NCI-H748 (cell line): Measurements from ENCODE around the gene REEP1.
"Not testable (repeated sequence)": the region's sequence is repeated elsewhere in the genome, so short reads cannot be mapped to it uniquely, and the experiment has no call there.

Experiments used
- DNase-seq: peaks from one replicate; lab custom pipeline; 2025; ENCODE audit not compliant: unreplicated experiment; lab: John Stamatoyannopoulos, UW

Gene REEP1

DNA sequence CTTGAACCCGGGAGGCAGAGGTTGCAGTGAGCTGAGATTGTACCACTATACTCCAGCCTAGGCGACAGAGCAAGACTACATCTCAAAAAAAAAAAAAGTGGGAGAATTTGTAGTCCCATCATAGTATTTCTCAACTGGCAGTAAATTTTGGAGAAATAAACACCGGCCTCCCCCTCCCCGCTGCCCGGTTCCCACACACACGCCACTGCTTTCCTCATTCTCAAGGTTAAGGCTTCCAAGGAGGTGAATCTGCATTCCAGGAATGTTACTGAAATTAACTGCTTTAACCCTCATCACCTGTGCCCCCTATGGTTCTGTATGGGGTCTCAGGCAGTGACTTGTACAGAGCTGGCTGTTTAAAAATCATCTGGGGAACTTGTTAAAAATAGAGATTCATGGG, 88.2 kb downstream of the REEP1 start:
- DNase-seq: no peak

DNA sequence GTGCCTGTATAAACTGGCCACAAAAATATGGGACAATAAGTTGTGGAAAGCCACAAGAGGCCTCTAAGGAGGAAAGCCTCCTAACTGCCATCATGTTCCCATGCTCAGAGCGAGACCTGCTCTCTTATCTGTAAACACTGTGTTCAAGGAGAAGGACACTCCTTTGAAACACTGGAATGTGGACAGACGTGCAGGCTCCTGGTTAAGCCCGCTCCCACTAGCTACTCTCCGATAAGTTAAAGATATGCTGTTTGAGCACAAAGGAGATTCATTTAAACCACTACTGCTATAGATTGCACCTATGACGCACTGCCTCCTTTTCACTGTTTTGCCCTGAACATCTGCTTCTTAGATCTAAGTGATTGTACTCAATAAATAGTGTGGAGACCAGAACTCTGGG, 92.2 kb downstream of the REEP1 start:
- not testable (repeated sequence) for DNase-seq

DNA sequence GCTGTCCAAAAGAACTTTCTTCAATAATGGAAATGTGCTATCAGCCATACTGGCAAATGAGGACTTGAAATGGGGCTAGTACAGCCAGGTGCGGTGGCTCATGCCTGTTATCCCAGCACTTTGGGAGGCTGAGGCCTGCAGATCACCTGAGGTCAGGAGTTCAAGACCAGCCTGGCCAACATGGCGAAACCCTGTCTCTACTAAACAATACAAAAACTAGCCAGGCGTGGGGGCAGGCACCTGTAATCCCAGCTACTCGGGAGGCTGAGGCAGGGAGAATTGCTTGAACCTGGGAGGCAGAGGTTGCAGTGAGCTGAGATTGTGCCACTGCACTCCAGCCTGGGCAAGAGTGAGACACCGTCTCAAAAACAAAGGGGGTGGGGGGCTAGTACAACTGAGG, 92.6 kb downstream of the REEP1 start:
- DNase-seq: not testable (repeated sequence)

DNA sequence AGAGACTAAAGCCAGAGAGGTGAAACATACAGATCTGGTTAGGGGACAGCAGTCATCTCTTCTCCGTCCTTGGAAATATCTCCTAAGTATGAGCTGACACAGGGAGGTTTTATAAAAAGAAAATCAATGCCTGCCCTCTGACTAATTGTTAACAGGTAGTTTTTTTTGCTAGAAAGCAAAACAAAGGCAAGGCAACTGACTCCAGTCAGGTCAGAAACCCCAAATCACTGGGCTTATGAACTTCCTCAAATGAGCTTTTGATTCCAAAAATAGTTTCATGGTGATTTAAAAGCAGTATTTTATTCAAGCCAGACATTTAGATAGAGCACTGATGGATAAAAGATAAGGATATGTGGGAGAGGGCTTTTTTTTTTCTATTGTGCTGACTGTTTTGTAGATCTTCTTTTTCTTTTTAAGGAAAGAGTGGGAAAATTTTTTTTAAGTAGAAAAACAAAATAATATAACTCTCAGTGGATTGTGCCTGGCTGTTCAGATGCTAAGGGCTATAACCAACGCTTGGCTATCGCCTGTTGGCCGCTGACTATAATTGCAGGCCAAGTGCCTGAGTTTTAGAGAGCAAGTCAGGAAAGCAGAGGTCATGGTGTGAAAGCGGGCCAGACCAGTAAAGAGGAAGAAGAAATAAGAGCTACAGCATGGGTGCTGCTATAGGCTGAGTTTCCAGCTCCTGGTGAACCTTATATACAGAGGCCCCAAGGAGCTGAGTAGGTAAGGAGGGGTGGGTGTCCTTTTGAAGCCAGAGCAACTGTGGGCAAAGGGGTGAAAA, 93.3 kb downstream of the REEP1 start:
- no peak for DNase-seq

DNA sequence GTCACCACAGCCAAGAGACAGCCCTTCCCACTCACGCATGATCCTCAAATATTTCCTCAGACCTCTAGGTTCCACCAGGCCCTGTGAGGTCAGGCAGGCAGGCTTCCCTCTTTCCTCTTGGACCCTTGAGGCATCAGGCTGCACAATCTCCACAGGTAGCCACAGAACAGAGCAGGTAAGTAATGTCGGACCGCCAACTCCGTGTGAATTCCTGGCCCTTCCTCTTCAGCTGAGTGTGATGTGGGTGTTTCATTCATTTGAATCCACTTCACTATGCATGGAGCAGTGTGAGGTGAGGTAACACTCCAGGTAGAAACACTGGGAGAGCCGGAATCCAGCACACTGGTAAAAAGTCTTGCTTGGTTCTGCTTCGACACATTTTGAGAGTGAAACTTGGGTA, 94.2 kb downstream of the REEP1 start:
- no peak for DNase-seq

DNA sequence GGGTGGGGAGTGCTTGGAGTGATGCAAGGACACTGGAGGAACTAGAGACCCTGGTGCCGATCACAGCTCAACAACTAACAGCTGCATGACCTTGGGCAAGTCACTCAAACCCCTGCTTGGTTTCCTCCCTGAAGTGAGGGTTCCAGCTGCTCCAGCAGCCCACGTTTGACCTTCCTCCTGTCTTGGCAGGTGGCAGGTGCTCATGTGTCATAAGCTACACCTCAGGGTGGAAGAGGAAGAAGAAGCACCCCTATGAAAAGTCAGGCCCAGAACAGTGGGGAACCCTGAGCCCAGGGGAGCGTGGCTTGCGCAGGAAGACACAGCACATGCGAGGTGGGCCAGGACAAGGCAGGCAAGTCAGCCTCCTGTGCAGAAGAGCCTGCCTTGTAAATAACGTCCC, 95.8 kb downstream of the REEP1 start:
- no peak for DNase-seq

DNA sequence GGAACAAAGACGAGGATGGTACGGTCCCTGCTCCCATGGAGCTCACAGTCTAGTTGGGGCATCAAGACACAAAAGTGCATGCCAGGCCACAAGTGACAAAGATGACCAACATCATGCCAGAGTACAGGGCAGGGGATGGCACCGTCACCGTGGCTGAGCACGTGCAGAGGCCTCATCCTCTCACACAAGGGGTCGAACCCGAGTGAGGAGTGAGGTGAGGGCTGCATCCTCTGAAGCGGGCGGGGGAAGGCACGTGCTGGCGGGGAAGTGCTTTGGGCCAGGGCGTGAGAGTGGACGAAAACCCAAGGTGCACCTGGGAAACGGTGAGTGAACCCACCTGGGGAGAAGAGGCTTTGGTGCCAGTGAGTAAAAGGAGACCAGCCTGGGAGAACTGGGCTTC, 97.2 kb downstream of the REEP1 start:
- no peak for DNase-seq

DNA sequence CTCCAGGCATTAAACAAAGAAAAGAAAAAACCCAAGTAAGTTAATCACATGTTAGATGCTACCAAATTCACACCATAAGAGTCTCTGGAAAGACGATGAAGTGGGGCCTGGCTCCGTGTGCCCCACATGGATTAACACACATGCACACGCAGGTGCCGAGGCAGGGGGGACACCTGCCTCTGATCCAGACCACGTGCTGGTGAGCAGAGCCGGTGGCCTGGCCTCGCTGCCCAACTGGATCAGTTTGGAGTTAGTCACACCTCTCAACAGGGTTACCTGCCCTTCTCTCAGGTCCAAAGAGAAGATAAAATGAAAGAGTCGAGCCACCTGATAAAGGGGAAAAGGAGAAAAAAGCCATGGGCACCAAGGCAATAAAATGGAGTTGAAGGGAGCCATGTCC, 97.7 kb downstream of the REEP1 start:
- DNase-seq: no peak

DNA sequence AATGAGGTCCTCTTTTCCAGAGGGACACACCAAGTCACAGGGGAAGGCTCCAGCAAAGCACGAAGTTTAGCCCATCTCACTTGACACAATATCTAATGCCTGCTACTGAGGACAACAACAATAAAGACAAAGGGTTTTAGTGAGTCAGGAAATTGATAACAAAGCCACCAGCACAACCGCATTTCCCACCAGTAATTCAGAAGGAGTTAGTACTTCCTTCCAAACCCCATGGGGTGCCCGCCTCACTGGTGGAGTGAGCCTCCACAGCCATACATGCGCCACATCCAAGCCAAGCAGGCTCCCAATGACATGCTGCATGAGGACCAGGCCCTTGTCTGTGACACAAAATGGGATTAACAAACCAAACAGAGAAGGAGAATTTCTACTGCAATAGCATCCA, 98.1 kb downstream of the REEP1 start:
- DNase-seq: no peak

DNA sequence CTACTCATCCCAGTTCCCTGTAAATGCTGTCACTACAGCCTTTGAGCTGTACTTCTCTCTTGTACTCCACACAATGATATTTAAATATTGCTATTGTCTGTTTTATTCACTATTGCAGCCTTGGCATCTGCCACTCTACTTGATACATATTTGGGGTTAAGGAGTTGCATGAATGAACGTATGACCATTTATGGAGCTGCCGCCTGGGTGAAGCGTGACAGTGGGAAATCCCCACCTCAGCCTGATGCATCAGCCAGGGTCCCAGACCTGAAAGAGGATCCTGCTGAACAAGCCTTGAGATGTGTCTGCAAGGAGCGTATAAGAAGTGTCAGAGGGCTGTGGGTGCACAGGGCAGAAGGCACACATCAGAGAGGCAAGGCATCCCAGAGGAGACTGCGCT, 99.1 kb downstream of the REEP1 start:
- DNase-seq: no peak

DNA sequence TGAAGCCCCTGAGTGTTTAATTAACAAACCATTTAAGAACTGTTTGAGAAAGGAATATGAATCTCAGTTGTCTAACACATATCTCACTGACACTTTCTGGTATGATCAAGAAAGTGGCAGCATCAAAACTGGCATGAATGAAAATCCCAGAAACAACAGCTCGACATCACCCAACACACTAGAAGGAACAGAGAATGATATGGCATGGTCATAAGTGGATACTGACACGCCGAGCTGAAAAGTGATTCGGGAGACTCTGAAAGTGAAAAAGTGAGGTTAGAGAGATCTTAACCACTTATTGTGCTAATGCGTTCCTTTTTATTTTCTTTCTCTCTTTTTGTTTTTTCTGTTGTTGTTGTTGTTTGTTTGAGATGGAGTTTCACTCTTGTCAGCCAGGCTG, 100.3 kb downstream of the REEP1 start:
- DNase-seq: no peak

DNA sequence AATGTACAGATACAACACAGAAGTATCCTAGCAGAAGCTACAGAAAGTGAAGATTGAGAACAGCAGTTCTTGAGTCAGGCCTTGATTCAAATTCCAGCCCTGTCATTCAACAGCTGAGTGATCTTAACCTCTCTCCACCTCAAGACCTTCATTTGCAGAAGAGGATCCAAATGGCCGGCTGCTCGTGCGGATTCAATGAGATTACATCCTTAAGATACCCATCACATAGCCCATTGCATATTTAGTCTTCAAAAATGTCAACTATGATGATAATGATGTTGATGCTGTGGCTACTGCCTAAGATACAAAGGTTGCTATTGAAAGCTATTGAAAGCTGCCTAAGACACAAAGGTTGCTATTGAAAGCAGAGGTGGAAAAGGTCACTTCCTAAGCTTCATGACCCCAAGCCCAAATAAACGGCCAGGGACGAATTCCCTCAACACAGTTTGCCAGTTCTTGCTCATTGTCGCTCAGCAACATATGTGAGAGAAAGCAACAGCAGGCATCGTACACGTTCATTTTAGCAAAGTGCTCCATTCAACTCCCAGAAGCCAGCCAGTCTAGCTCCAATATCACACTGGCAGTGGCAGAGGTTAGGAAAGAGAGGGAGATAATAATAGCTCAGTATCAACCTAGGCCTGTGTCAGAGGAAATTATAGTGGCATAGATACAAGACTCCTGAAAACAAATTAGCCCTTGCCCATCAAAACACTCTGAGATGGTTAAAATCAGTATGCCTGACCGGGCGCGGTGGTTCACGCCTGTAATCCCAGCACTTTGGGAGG, 102.0 kb downstream of the REEP1 start:
- no peak for DNase-seq

DNA sequence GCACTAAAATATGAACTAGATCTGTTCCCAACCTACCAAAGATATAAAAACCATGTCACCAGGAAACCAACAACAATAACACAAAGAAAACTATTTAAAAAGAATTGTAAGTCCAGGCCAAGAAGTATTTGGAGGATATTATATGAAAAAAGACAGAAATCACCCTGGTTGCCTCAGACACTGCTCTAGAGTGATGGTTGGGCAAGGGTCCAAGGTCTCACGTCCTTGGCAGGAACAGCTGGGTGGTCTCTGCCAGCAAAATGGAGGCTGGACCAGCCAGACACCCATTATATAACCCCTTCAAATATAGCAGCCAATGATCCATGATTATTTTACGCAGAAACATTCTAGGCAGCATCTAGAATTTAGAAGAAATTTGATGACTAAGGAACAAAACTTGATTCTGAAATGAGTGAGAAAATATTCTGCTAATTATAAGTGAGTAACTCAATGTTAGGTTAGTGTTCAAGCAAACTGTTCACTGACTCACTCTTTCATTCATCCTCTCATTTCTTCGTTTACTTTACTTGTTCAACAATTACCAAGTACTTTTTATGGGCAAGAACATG, 102.8 kb downstream of the REEP1 start:
- no peak for DNase-seq

DNA sequence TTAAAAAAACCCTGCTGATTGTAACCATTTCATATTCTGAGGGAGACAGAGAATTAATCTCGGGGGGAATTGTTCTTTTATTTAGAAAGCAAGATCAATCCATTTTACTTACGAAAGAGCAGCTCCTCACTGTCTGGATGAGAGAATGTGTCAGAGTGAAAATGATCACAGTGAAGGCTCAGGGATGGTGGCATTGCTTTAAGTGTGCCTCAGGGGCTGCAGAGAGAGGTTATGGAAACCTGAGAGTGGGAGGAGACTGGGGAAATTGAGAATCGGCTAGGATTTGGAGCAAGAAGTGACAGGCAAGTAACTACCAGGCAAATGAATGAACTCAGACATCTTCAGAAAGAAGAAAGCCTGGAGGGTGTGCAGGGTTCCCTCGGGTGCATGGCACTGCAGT, 104.0 kb downstream of the REEP1 start:
- no peak for DNase-seq

DNA sequence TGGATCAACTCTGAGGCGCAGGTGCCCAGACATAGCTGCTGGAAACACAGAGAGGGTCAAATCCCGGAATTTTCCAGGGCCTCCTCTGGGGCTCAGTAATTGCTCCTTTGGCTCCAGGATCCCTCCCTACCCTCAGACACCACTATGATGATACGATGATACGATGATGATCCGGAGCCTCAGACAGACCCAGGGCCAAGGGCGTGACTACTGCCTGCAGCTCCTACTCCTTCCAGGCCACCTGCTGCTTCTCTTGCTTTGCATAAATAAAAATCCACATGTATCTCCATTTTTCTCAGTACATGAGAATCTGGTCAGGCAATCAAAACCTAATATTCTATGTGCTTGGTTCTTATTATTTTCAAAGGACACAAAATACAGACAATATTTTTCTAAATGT, 104.5 kb downstream of the REEP1 start:
- DNase-seq: no peak

DNA sequence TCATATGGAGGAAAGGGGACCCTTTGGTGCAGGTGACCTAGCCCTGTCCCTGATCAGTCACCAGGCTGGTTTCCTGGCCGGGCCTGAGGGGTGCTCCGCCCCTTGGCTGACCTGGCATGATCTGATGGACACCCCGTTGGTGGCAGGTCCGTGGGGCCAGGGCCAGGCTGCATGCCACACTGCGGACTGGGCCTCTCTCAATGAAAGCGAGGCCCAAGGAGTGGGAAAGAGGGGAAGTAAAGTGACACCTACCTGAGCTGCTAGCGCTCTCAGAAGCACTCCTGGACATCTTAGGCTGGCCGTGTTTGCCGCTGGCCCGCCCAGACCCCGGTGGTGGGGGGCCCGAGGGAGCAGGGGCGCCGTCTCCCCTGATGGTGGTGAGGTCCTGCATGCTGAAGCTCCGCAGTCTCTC, 105.0 kb downstream of the REEP1 start:
- no peak for DNase-seq

DNA sequence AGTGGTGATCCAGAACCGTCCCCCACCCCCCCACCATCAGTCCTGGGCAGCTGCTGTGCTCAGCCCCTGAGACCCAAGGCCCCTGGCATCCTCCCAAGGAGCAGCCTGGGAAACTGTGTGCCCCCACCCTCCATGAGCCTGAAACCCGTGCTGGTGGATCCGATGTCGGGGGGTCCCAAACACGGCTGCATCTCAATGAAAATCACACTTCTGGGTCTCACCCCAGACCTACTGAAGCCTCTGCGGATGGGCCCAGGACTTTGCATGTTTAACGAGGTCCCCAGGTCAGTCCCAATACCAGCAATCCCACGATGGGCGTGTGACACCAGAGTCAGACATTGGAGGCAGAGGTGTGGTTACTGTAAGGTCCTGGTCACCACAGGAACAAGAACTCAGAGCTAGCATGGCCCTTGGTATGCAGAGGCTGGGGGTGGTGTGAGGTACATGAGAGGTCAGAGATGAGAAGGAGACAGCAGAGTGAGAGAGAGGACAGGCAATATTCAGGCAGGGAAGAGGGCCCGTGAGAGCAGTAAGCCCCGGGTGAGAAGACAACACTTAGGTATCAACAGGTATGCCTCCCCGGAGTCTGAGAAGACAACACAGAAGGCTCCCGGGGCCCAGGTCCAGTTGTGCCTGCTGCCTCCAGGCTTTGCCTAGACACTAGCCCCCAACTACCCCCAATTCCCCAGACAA, 105.6 kb downstream of the REEP1 start:
- DNase-seq: no peak

DNA sequence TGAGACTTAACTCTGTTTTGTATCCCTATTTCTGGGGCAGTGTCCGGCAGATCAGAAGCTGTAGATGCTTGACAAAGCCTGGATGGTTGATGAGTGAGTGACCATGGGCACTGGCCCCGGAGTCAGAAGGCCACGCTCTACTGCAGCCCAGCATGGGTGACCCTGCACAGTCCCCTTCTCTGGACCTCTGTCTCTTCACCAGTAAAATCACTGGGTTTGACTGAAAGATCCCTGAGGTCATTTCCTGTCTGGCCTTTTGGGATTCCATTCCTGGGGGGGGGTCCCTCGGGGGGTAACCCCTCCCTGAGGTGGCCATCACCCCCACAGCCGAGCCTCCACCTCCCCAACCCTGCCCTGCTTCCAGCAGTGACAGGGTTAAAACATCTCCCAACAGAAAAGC, 106.5 kb downstream of the REEP1 start:
- no peak for DNase-seq

DNA sequence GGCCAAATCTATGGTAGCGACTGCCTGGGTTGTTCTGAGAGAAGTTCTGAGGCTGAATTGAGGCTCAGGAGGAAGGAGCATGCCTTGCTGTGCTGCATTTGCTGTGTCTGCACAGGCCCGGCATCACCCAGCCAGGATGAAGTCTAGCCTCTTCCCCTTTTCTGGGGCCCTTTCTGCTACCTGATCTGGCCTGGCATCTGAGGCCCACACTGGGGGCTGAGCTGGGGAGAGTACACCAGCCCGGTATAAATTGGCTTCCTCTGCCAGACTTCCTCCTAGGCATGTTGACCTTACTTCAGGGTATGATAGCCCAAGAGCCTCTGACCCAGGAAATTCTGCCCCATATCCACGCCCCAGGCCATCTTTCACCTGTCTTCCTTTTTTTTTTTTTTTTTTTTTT, 108.2 kb downstream of the REEP1 start:
- DNase-seq: no peak

DNA sequence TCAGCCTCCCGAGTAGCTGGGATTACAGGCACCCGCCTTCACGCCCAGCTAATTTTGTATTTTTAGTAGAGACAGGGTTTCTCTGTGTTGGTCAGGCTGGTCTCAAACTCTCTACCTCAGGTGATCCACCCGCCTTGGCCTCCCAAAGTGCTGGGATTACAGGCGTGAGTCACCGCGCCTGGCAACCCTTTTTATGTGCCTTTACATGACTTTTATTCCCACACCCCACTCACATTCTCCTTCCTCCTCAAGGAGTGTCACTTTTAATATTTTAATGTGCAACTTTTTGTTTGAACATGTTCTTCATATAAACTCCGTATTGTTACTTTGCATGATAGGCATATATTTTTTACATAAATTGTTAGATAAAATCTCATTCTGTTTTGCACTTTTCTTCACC, 108.9 kb downstream of the REEP1 start:
- DNase-seq: not testable (repeated sequence)

DNA sequence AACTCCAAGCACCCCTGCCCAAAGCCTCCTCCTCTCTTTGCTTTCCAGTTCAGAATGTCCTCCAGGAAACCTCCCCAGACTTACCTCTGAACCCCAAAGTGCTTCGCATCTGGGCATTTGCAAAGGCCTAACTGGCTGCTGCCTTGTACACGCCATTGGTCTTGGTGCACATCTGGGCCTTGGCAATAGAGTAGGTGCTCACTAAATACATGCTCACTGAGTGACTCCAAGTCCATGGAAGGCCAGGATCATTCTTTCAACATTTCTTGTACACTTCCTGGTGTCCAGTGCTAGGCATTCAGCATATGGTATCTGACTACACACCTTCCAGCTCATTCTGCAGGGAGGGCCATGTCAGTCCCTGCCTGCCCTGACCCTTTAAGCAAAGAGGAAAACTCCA, 109.7 kb downstream of the REEP1 start:
- DNase-seq: no peak
